ENCODE data around the gene RAB4B. TPM values are rescaled to one million over a fixed set of nuclear protein-coding genes. Genes with fewer than 3 reads are reported as not detected.

RAB4B gene
- total RNA-seq, 2 experiments from 2014 or later: 37.1 to 51.3 TPM

- Histone ChIP-seq H3K9me3 (ENCODE audit: low read length) (no peaks in the 10 kb centered on the region), H3K36me3 (ENCODE audit: insufficient read depth, low read length) (0 out of 2 replicates have a peak, but pooled peaks cover 9% of the 10 kb centered on the region), H3K4me2 (ENCODE audit: low read length) (no peak overlapping the region), H4K20me1 (ENCODE audit: insufficient read depth, low read length) (no peaks in the 10 kb centered on the region), H3K9me2 (ENCODE audit: insufficient read depth, low read length) (no peaks in the 10 kb centered on the region), H2AFZ (ENCODE audit: low read length) (no peak overlapping the region), H3K4me3 (ENCODE audit: low read depth, low read length, poor library complexity, severe bottlenecking) (no peak overlapping the region), H3K27ac (ENCODE audit: low read depth, low read length, poor library complexity, severe bottlenecking) (no peak overlapping the region), H3K79me2 (ENCODE audit: insufficient read depth, low read depth, low read length) (no peaks in the 10 kb centered on the region), H3K4me1 (ENCODE audit: insufficient read depth, low read length, poor library complexity, severe bottlenecking) (no peaks in the 10 kb centered on the region)
- ChIA-PET POLR2A (interaction anchor here (0.6 kb wide), 1 partner anchor 16 kb away, joined by 3 read pairs; no protein-coding TSS in a partner anchor), CTCF (ENCODE audit: unreplicated experiment) (no interaction called here)
- no TSS peak for BruUV-seq (replicated peaks)
- intact Hi-C loops (cut with micrococcal nuclease; ENCODE audit: unreplicated experiment): no loop called here
- no peak for DNase-seq (ENCODE audit: low spot score)
- TF ChIP-seq EZH2phosphoT487 (IDR thresholded peaks at IDR 0.05; ENCODE audit: borderline replicate concordance, low read depth, low read length): no peak
- TF ChIP-seq CTCF (conservative IDR thresholded peaks at IDR 0.05; ENCODE audit: low read length): no peak
These were observed 40.9 kb upstream of the RAB4B start for GRCh38 chr19:40737102-40737644.

GRCh38 chr19:40739030-40739839, 38.8 kb upstream of the RAB4B start:
- H3K36me3 ChIP-seq (ENCODE audit: insufficient read depth, low read length): 0 out of 2 replicates have a peak, but pooled peaks cover 14% of the 10 kb centered on the region

More at GRCh38 chr19:40739030-40739839, 38.8 kb upstream of the RAB4B start:
- no peak for DNase-seq (ENCODE audit: low spot score)
- no peak for TF ChIP-seq EZH2phosphoT487 (IDR thresholded peaks at IDR 0.05; ENCODE audit: borderline replicate concordance, low read depth, low read length)
- TF ChIP-seq CTCF (conservative IDR thresholded peaks at IDR 0.05; ENCODE audit: low read length): no peak
- H3K9me2 ChIP-seq (ENCODE audit: insufficient read depth, low read length): no peaks in the 10 kb centered on the region
- POLR2A ChIA-PET: no interaction called here
- no peak overlapping the region for H3K4me2 ChIP-seq (ENCODE audit: low read length)
- H3K79me2 ChIP-seq (ENCODE audit: insufficient read depth, low read depth, low read length): no peaks in the 10 kb centered on the region
- H3K9me3 ChIP-seq (ENCODE audit: low read length): no peaks in the 10 kb centered on the region
- no peak overlapping the region for H2AFZ ChIP-seq (ENCODE audit: low read length)
- no peaks in the 10 kb centered on the region for H3K4me1 ChIP-seq (ENCODE audit: insufficient read depth, low read length, poor library complexity, severe bottlenecking)
- H3K4me3 ChIP-seq (ENCODE audit: low read depth, low read length, poor library complexity, severe bottlenecking): no peak overlapping the region
- H4K20me1 ChIP-seq (ENCODE audit: insufficient read depth, low read length): no peaks in the 10 kb centered on the region
- intact Hi-C loops (cut with micrococcal nuclease; ENCODE audit: unreplicated experiment): no loop called here
- BruUV-seq (replicated peaks): no TSS peak
- no peak overlapping the region for H3K27ac ChIP-seq (ENCODE audit: low read depth, low read length, poor library complexity, severe bottlenecking)
- CTCF ChIA-PET (ENCODE audit: unreplicated experiment): no interaction called here

All from OCI-LY7 (cell line).